GM18951 (cell line): Measurements from ENCODE around the gene NPLOC4.

Experiments
- POLR2A ChIP-seq: IDR thresholded peaks from 4 replicates; pipeline ENCODE4 v1.6.1; 2011; ENCODE audit warnings: mild to moderate bottlenecking; ENCODE audit not compliant: insufficient read length, insufficient read depth; ENCODE audit errors: extremely low read depth
- in situ Hi-C: fragments of 300-500 bp; cut with MboI; formaldehyde crosslinking; loops from one replicate; pipeline ENCODE4 v1.12.0; 2022; ENCODE audit warnings: low sequenced_read_pairs, mixed read lengths, inconsistent platforms; ENCODE audit not compliant: unreplicated experiment

Gene NPLOC4

DNA sequence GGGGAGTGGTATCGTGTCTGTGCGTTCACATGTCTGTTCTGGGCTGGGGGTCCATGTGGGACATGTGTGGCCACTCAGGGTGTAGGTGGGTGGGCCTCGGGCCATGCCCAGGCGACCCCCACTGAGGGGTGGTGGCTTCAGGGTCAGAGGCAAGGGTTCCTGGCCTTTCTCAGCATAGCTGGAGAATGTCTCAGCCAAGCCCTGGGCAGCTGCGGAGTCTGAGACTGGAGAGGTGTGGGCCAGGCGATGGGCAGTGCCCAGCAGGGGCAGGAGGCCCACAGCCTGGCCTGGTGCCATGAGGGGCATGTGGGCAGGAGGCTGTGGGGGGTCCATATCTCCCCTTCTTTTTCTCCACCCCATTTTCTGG lies 107.5 kb downstream of the NPLOC4 start:
- in situ Hi-C loops = no loop called here
- no peak for TF ChIP-seq POLR2A

DNA sequence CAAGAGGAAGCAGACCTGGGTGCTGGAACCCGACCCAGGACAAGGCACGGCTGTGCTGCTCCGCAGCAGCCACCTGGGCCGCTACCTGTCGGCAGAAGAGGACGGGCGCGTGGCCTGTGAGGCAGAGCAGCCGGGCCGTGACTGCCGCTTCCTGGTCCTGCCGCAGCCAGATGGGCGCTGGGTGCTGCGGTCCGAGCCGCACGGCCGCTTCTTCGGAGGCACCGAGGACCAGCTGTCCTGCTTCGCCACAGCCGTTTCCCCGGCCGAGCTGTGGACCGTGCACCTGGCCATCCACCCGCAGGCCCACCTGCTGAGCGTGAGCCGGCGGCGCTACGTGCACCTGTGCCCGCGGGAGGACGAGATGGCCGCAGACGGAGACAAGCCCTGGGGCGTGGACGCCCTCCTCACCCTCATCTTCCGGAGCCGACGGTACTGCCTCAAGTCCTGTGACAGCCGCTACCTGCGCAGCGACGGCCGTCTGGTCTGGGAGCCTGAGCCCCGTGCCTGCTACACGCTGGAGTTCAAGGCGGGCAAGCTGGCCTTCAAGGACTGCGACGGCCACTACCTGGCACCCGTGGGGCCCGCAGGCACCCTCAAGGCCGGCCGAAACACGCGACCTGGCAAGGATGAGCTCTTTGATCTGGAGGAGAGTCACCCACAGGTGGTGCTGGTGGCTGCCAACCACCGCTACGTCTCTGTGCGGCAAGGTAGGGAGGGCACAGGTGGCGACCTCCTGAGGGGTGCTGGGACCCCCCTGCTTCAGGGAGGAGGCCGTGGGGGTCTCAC lies 108.1 kb downstream of the NPLOC4 start:
- in situ Hi-C loops = no loop called here

GRCh38 chr17:81528384-81528650 lies 108.6 kb downstream of the NPLOC4 start:
- no peak for TF ChIP-seq POLR2A
- in situ Hi-C loops = no loop called here

More for the DNA sequence above, 108.1 kb downstream of the NPLOC4 start:
- TF ChIP-seq POLR2A = no peak

GRCh38 chr17:81527591-81528383 lies 109.1 kb downstream of the NPLOC4 start, which contains the start of gene FSCN2:
TSS of gene FSCN2 (plus strand) at chr17:81528377. CDS start at chr17:81528532, 155 bp downstream.
- TF ChIP-seq POLR2A = no peak
- in situ Hi-C loops = no loop called here

- in situ Hi-C loops = no loop called here
- no peak for TF ChIP-seq POLR2A
Observed at GRCh38 chr17:81526662-81527571, 110.0 kb downstream of the NPLOC4 start.

DNA sequence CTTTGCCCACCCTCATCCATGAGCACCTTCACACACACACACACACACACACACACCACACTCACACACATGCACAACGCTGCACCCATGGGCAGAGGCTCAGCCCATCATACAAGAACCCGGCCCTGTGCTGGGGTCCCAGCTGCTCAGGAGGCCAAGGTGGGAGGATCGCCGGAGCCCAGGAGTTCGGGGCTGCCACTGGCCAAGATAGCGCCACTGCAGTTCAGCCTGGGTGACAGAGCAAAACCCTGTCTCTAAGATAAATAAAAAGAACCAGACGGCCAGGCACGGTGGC lies 112.1 kb downstream of the NPLOC4 start:
- in situ Hi-C loops = no loop called here
- TF ChIP-seq POLR2A = no peak

DNA sequence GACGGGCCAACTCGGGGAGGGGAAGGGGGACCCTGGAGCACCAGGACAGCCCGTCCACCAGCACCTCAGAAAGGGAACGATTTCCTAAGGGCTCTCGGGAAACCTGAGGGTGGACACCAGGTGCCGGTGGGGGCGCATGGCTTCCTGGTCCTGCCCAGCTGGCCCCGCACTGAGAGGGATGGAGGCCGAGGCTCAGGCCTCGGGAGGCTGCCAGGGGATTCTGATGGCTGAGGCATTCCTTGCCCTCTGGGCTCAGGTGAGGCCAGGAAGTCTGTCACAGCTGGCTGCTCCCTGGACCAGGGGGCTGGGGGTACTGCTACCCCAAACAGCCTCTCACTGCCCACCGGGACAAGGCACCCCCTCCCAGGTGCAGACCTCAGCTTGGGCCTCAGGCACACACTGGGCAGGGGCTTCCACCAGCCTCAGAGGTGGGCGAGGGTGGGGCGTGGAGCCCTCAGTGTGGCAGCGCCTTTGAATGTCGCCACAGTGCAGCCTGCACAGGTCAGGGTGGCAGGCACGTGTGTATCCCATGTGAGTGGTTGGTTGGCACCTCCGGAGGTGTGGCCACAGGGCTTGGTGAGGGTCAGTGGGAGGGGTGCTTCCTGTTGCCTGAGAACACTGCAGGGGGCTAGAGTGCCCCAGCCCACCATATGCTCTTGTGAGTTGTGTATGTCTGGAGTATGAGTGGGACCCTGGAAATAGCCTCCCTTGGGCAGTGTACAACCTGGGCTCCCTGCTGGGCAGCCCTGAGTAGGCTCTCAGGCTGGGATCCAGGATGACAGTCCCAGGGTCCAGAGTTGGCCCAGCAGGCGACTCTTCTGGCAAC lies 112.7 kb downstream of the NPLOC4 start:
- no peak for TF ChIP-seq POLR2A
- in situ Hi-C loops = no loop called here

DNA sequence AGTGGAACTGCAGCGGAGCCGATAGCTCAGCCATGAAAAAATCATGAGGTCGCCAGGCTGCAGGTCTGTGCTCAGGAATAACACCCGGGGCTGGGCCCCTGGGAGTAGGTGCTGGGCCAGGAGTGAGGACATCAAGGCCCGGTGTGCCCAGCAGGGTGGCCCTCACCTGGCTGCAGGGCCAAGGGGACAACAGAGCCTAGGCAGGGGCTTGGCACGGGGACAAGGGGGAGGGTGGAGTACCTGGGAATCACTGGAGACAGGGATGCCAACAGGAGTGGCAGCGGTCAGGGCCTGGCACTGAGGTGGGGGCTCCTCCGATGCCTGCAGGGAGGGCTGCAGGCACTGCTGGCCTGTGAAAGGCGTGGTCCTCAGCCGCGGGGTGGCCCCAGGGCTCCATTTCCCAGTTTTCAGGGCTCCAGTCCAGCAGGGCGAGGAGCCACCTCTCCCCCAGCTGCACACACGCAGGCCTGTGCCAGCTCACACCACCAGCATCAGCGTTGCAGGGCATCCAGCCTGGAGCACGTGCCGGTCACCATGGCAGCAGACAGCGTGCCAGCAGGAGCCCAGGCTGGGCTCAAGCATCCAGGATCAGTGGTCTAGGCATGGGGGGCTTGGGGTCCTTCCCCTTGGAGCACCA lies 113.4 kb downstream of the NPLOC4 start:
- no peak for TF ChIP-seq POLR2A
- in situ Hi-C loops = no loop called here

GRCh38 chr17:81522491-81523401 lies 114.2 kb downstream of the NPLOC4 start:
- in situ Hi-C loops = no loop called here
- TF ChIP-seq POLR2A = no peak

DNA sequence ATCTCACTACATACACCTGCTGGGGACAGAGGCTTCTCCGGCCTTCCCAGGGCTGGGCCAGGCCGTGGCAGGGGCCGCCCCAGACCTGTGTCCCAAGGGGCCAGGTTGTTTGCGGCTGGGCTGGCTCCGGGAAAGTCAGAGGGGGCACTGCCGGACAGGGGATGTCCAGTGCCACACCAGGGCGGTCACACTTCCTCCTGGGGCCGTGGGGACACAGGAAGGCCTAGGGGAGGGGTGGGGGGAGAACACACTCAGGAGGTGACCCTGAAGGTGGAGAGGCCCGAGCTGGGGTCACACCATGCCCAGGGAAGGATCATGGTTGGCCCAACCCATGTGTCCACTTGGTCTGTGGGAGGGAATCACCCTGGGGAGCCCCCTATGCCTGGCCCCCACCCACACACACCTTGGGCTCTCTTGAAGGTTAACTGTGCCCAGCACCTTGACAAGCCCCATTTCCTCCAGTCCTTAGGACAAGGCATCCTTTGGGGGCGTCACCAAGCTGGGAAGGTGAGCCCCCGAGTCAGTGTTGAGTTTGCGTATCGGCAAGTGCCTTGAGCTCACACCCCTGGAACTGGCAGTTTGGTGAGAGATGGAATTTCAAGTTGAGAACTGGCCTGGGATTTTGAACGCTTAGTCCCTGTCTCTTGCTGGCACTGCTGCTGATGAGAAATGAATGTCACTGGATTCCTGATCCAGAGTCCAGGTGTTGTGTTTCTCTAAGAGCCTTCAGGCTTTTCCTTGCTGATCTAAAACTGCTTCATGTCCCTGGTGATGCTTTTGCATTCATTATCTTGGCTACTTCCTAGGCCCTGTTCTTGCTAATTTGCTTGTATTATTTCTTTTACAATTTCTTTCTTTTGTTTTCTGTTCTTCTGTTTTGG lies 116.7 kb downstream of the NPLOC4 start:
- no peak for TF ChIP-seq POLR2A
- in situ Hi-C loops = no loop called here
